ENCODE data around the gene ATAD3A. TPM values are rescaled to one million over a fixed set of nuclear protein-coding genes. Genes with fewer than 3 reads are reported as not detected.
"Not testable (repeated sequence)": the region's sequence is repeated elsewhere in the genome, so short reads cannot be mapped to it uniquely, and the experiment has no call there.

ATAD3A gene
- polyA plus RNA-seq, 1 of the 3 experiments (the other 2 are of a cell fraction): 40.2 TPM

- H3K4me1 ChIP-seq (ENCODE audit: control insufficient read depth in 1 of 2, insufficient read depth in 2 of 2, low read depth in 1 of 2, low read length in 1 of 2): no peaks in the 10 kb centered on the region; a peak in 1 of 4 replicates
- no peak overlapping the region for H3K4me3 ChIP-seq (ENCODE audit: low read depth in 2 of 2, low read length in 1 of 2)
- H4K20me1 ChIP-seq (ENCODE audit: insufficient read depth): no peaks in the 10 kb centered on the region
- H3K27me3 ChIP-seq (ENCODE audit: insufficient read depth): no peaks in the 10 kb centered on the region
- no peak for DNase-seq
- H3K9me2 ChIP-seq: no peaks in the 10 kb centered on the region
- TF ChIP-seq PBX3 (IDR thresholded peaks at IDR 0.05) (no peak), FOSL2 (IDR thresholded peaks at IDR 0.05; ENCODE audit: borderline replicate concordance, low read depth) (no peak), RCOR1 (IDR thresholded peaks at IDR 0.05; ENCODE audit: low read length) (no peak), SMC3 (IDR thresholded peaks at IDR 0.05; ENCODE audit: low read depth, low read length) (no peak), JUND (IDR thresholded peaks at IDR 0.05) (no peak), NFIC (IDR thresholded peaks at IDR 0.05; ENCODE audit: borderline replicate concordance) (no peak), ZBTB33 (IDR thresholded peaks at IDR 0.05; ENCODE audit: borderline replicate concordance, low read depth) (no peak), YY1 (IDR thresholded peaks at IDR 0.05; ENCODE audit: low read depth) (no peak), FOXJ3 (CRISPR knock-in tag; IDR thresholded peaks at IDR 0.05) (no peak), GABPA (IDR thresholded peaks at IDR 0.05; ENCODE audit: low read depth) (no peak), RAD21 (IDR thresholded peaks at IDR 0.05; ENCODE audit: low read length) (no peak), USF1 (IDR thresholded peaks at IDR 0.05; ENCODE audit: borderline replicate concordance, low read depth) (no peak), EP300 (IDR thresholded peaks at IDR 0.05; ENCODE audit: borderline replicate concordance in 1 of 2, low read depth in 1 of 2, low read length in 1 of 2) (no peak), MXI1 (IDR thresholded peaks at IDR 0.05; ENCODE audit: low read depth, low read length) (no peak), REST (IDR thresholded peaks at IDR 0.05; ENCODE audit: low read depth, low read length) (no peak)
- TF ChIP-seq, protein P1, sequence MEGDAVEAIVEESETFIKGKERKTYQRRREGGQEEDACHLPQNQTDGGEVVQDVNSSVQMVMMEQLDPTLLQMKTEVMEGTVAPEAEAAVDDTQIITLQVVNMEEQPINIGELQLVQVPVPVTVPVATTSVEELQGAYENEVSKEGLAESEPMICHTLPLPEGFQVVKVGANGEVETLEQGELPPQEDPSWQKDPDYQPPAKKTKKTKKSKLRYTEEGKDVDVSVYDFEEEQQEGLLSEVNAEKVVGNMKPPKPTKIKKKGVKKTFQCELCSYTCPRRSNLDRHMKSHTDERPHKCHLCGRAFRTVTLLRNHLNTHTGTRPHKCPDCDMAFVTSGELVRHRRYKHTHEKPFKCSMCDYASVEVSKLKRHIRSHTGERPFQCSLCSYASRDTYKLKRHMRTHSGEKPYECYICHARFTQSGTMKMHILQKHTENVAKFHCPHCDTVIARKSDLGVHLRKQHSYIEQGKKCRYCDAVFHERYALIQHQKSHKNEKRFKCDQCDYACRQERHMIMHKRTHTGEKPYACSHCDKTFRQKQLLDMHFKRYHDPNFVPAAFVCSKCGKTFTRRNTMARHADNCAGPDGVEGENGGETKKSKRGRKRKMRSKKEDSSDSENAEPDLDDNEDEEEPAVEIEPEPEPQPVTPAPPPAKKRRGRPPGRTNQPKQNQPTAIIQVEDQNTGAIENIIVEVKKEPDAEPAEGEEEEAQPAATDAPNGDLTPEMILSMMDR (IDR thresholded peaks at IDR 0.05): no peak
- TF ChIP-seq, protein P2, sequence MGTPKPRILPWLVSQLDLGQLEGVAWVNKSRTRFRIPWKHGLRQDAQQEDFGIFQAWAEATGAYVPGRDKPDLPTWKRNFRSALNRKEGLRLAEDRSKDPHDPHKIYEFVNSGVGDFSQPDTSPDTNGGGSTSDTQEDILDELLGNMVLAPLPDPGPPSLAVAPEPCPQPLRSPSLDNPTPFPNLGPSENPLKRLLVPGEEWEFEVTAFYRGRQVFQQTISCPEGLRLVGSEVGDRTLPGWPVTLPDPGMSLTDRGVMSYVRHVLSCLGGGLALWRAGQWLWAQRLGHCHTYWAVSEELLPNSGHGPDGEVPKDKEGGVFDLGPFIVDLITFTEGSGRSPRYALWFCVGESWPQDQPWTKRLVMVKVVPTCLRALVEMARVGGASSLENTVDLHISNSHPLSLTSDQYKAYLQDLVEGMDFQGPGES (IDR thresholded peaks at IDR 0.05; ENCODE audit: low read depth, low read length): no peak
- TF ChIP-seq, protein P3, sequence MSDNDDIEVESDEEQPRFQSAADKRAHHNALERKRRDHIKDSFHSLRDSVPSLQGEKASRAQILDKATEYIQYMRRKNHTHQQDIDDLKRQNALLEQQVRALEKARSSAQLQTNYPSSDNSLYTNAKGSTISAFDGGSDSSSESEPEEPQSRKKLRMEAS (IDR thresholded peaks at IDR 0.05; ENCODE audit: low read depth): no peak
- no peak overlapping the region for H3K9ac ChIP-seq
- H3K36me3 ChIP-seq (replicated peaks in 1 of 2; ENCODE audit: control insufficient read depth in 1 of 2, insufficient read depth in 2 of 2, low read length in 1 of 2): peaks cover 3 to 13% of the 10 kb centered on the region in 2 experiments
- H3F3A ChIP-seq (replicated peaks; ENCODE audit: insufficient read depth): peaks cover 3% of the 10 kb centered on the region
- H3K27ac ChIP-seq (ENCODE audit: low read depth in 2 of 2, low read length in 1 of 2): no peak overlapping the region
- H3K9me3 ChIP-seq: no peaks in the 10 kb centered on the region
- CTCF ChIA-PET: no interaction called here
- H3K4me2 ChIP-seq: no peak overlapping the region
- no peak overlapping the region for H2AFZ ChIP-seq (ENCODE audit: low read depth)
- peaks cover 61% of the 10 kb centered on the region for H3K79me2 ChIP-seq (ENCODE audit: insufficient read depth)
- 100% methylated on average over 6 of the region's 6 CpGs for WGBS (ENCODE audit: low lambda C conversion rate)
- POLR2A ChIA-PET: no interaction called here
Observed at GRCh38 chr1:1556505-1556904, 44.5 kb downstream of the ATAD3A start.

- H3F3A ChIP-seq (replicated peaks; ENCODE audit: insufficient read depth); CTCF ChIA-PET: not testable (repeated sequence)
Observed at GRCh38 chr1:1556961-1557360, 45.0 kb downstream of the ATAD3A start.

More at GRCh38 chr1:1556961-1557360, 45.0 kb downstream of the ATAD3A start:
- H3K27ac ChIP-seq (ENCODE audit: low read depth in 2 of 2, low read length in 1 of 2); DNase-seq; H3K9me2 ChIP-seq; POLR2A ChIA-PET; H3K9me3 ChIP-seq; H3K4me1 ChIP-seq (ENCODE audit: control insufficient read depth in 1 of 2, insufficient read depth in 2 of 2, low read depth in 1 of 2, low read length in 1 of 2); H3K4me3 ChIP-seq (ENCODE audit: low read depth in 2 of 2, low read length in 1 of 2); H4K20me1 ChIP-seq (ENCODE audit: insufficient read depth); H3K9ac ChIP-seq; H3K27me3 ChIP-seq (ENCODE audit: insufficient read depth); H3K4me2 ChIP-seq; H2AFZ ChIP-seq (ENCODE audit: low read depth): not testable (repeated sequence)
- Histone ChIP-seq H3K79me2 (ENCODE audit: insufficient read depth) (peaks cover 61% of the 10 kb centered on the region), H3K36me3 (replicated peaks in 1 of 2; ENCODE audit: control insufficient read depth in 1 of 2, insufficient read depth in 2 of 2, low read length in 1 of 2) (peaks cover 8 to 17% of the 10 kb centered on the region in 2 experiments)
- WGBS (ENCODE audit: low lambda C conversion rate): 92% methylated on average over 11 of the region's 11 CpGs
